ENCODE results near the gene PVALB. TPM values are rescaled to one million over a fixed set of nuclear protein-coding genes. Genes with fewer than 3 reads are reported as not detected.
A peak's percentile ranks its signal among the peaks of the same experiment; 100 is the strongest.

Gene PVALB
- total and polyA plus RNA-seq, 10 of the 15 experiments (the other 5 are each of a cell fraction or from before 2014, with no cell fraction given): not detected

- ATAC-seq (no peak), FAIRE-seq (no peak), DNase-seq (ENCODE audit: low read depth, low spot score) (no peak)
- no peaks in the 10 kb centered on the region; a peak in 1 of 4 replicates for H3K36me3 ChIP-seq (ENCODE audit: control insufficient read depth in 2 of 2, insufficient read depth in 2 of 2, low read length in 1 of 2)
- no peak overlapping the region for H2AFZ ChIP-seq (ENCODE audit: control insufficient read depth, low read depth, low read length)
- H3K4me1 ChIP-seq (ENCODE audit: control insufficient read depth, insufficient read depth, low read length): peaks cover 11% of the 10 kb centered on the region
- no peak overlapping the region for H3K4me2 ChIP-seq (ENCODE audit: control insufficient read depth, insufficient read depth)
- H3K79me2 ChIP-seq (ENCODE audit: control insufficient read depth, insufficient read depth, low read length): no peaks in the 10 kb centered on the region
- H3K27ac ChIP-seq (ENCODE audit: control insufficient read depth, insufficient read depth): no peak overlapping the region
- POLR2A ChIA-PET: no interaction called here
- RAD21 ChIA-PET (ENCODE audit: unreplicated experiment): no interaction called here
- 90% methylated on average over 8 of the region's 8 CpGs for WGBS (ENCODE audit: insufficient coverage, insufficient replicate concordance, low lambda C conversion rate, missing lambda C conversion rate)
- intact Hi-C loops (cut with micrococcal nuclease; ENCODE audit: unreplicated experiment): no loop called here
- in situ Hi-C loops (cut with MboI): no loop called here
- H3K9me3 ChIP-seq (replicated peaks; ENCODE audit: control insufficient read depth, insufficient read depth, low read length): no peaks in the 10 kb centered on the region
- 0 out of 2 replicates have a peak, but pooled peaks cover 3% of the 10 kb centered on the region for H4K20me1 ChIP-seq (ENCODE audit: control insufficient read depth, insufficient read depth)
- no TSS peak for BruUV-seq (replicated peaks)
- no peaks in the 10 kb centered on the region; a peak in 1 of 4 replicates for H3K27me3 ChIP-seq (replicated peaks in 1 of 2; ENCODE audit: control insufficient read depth in 2 of 2, insufficient read depth in 2 of 2, low read length in 1 of 2)
- SMC1A ChIA-PET (ENCODE audit: uncharacterized antibody, unreplicated experiment): interaction anchor here (0.6 kb wide), 1 partner anchor 225 kb away, joined by 4 read pairs; no protein-coding TSS in a partner anchor
- peak; percentile 42 for TF ChIP-seq BCL3 (IDR thresholded peaks at IDR 0.05; ENCODE audit: borderline replicate concordance, insufficient read depth, low read depth, low read length, poor library complexity, severe bottlenecking)
- TF ChIP-seq SREBF2 (IDR thresholded peaks at IDR 0.05; ENCODE audit: low read length): no peak
- CTCF ChIA-PET: no interaction called here
- H3K9ac ChIP-seq (ENCODE audit: control insufficient read depth, insufficient read depth, low read length): no peak overlapping the region
- H3K4me3 ChIP-seq: no peak overlapping the region
Observed at GRCh38 chr22:36772451-36772850, 44.4 kb downstream of the PVALB start.

- RAD21 ChIA-PET (ENCODE audit: unreplicated experiment): no interaction called here
- H3K79me2 ChIP-seq (ENCODE audit: control insufficient read depth, insufficient read depth, low read length): no peaks in the 10 kb centered on the region
- no peak overlapping the region for H3K4me2 ChIP-seq (ENCODE audit: control insufficient read depth, insufficient read depth)
- H3K36me3 ChIP-seq (ENCODE audit: control insufficient read depth in 2 of 2, insufficient read depth in 2 of 2, low read length in 1 of 2): no peaks in the 10 kb centered on the region; a peak in 1 of 4 replicates
- BruUV-seq (replicated peaks): no TSS peak
- TF ChIP-seq YY1 (IDR thresholded peaks at IDR 0.05; ENCODE audit: low read depth, low read length) (no peak), BHLHE40 (IDR thresholded peaks at IDR 0.05; ENCODE audit: borderline replicate concordance in 1 of 2, low read depth in 2 of 2, low read length in 1 of 2) (no peak), MTA2 (IDR thresholded peaks at IDR 0.05; ENCODE audit: low read depth) (no peak)
- FAIRE-seq (no peak), DNase-seq (ENCODE audit: low read depth, low spot score) (no peak), ATAC-seq (no peak)
- SMC1A ChIA-PET (ENCODE audit: uncharacterized antibody, unreplicated experiment): no interaction called here
- H3K27ac ChIP-seq (ENCODE audit: control insufficient read depth, insufficient read depth): no peak overlapping the region
- H3K4me3 ChIP-seq: no peak overlapping the region
- H3K27me3 ChIP-seq (replicated peaks in 1 of 2; ENCODE audit: control insufficient read depth in 2 of 2, insufficient read depth in 2 of 2, low read length in 1 of 2): no peaks in the 10 kb centered on the region; a peak in 1 of 4 replicates
- H2AFZ ChIP-seq (ENCODE audit: control insufficient read depth, low read depth, low read length): no peak overlapping the region
- intact Hi-C loops (cut with micrococcal nuclease; ENCODE audit: unreplicated experiment): no loop called here
- H3K9me3 ChIP-seq (replicated peaks; ENCODE audit: control insufficient read depth, insufficient read depth, low read length): no peaks in the 10 kb centered on the region
- H4K20me1 ChIP-seq (ENCODE audit: control insufficient read depth, insufficient read depth): 0 out of 2 replicates have a peak, but pooled peaks cover 3% of the 10 kb centered on the region
- WGBS (ENCODE audit: insufficient coverage, insufficient replicate concordance, low lambda C conversion rate, missing lambda C conversion rate): 90% methylated on average over 11 of the region's 13 CpGs
- in situ Hi-C loops (cut with MboI): no loop called here
- POLR2A ChIA-PET: no interaction called here
- H3K4me1 ChIP-seq (ENCODE audit: control insufficient read depth, insufficient read depth, low read length): peaks cover 7% of the 10 kb centered on the region
- CTCF ChIA-PET: no interaction called here
- no peak overlapping the region for H3K9ac ChIP-seq (ENCODE audit: control insufficient read depth, insufficient read depth, low read length)
Observed at GRCh38 chr22:36771356-36772063, 45.3 kb downstream of the PVALB start.

Data from GM12878 (cell line).